ENCODE results near the gene SBF2.

- TF ChIP-seq, protein P1, sequence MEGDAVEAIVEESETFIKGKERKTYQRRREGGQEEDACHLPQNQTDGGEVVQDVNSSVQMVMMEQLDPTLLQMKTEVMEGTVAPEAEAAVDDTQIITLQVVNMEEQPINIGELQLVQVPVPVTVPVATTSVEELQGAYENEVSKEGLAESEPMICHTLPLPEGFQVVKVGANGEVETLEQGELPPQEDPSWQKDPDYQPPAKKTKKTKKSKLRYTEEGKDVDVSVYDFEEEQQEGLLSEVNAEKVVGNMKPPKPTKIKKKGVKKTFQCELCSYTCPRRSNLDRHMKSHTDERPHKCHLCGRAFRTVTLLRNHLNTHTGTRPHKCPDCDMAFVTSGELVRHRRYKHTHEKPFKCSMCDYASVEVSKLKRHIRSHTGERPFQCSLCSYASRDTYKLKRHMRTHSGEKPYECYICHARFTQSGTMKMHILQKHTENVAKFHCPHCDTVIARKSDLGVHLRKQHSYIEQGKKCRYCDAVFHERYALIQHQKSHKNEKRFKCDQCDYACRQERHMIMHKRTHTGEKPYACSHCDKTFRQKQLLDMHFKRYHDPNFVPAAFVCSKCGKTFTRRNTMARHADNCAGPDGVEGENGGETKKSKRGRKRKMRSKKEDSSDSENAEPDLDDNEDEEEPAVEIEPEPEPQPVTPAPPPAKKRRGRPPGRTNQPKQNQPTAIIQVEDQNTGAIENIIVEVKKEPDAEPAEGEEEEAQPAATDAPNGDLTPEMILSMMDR (IDR thresholded peaks at IDR 0.05; ENCODE audit: insufficient read depth, low read length): no peak
- TF ChIP-seq POLR2AphosphoS5 (IDR thresholded peaks at IDR 0.05; ENCODE audit: low read depth): no peak
- no peak for TF ChIP-seq REST (IDR thresholded peaks at IDR 0.05; ENCODE audit: insufficient replicate concordance, low read depth)
- TF ChIP-seq GABPA (IDR thresholded peaks at IDR 0.05; ENCODE audit: low read depth): no peak
- no peak for TF ChIP-seq SPI1 (IDR thresholded peaks at IDR 0.05; ENCODE audit: borderline replicate concordance, low read depth)
Observed at GRCh38 chr11:9740202-9740883, 553.7 kb downstream of the SBF2 start.
